GM21717 (cell line): Measurements from ENCODE around the gene ZSWIM6.

Experiments
- ATAC-seq: cut with Tn5 transposase; IDR thresholded peaks from one replicate; pipeline ENCODE4 v1.9.1; 2021; ENCODE audit warnings: mild to moderate bottlenecking, moderate library complexity; ENCODE audit not compliant: unreplicated experiment

The ZSWIM6 gene

DNA sequence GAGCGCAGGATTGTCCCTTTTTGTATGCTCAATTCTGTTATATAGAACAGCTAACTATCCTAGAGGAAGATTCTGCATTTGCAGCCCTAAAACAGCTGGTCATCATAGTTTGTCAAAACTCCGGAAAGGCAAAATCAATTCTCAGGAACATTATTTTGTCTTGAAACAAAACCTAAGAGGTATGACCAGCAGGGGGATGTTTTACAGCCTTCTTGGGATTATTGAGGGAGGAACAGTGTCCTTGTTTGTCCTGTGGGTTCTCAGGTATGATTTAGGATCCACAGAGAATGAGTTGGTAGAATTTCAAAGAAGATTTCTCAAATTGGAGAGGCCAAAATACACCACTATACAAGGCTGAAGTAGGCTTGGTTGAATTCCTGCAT is 136.4 kb downstream of the ZSWIM6 start:
- no peak for ATAC-seq

DNA sequence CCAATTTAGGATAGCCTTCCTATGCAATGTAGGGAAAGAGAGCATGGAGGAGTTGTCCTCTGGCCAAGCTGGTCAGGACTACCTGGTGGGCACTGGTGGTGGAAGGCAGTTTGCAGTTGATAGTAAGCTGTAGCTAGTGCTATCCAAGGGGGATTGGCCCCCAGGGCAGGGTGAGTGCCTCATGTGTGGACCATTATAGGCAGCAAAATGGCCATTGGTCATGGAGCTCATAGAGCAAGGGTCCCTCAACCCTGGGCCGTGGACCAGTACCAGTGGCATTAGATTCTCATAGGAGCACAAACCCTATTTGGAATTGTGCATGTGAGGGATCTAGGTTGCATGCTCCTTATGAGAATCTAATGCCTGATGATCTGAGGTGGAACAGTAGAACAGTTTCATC is 139.3 kb downstream of the ZSWIM6 start:
- no peak for ATAC-seq

DNA sequence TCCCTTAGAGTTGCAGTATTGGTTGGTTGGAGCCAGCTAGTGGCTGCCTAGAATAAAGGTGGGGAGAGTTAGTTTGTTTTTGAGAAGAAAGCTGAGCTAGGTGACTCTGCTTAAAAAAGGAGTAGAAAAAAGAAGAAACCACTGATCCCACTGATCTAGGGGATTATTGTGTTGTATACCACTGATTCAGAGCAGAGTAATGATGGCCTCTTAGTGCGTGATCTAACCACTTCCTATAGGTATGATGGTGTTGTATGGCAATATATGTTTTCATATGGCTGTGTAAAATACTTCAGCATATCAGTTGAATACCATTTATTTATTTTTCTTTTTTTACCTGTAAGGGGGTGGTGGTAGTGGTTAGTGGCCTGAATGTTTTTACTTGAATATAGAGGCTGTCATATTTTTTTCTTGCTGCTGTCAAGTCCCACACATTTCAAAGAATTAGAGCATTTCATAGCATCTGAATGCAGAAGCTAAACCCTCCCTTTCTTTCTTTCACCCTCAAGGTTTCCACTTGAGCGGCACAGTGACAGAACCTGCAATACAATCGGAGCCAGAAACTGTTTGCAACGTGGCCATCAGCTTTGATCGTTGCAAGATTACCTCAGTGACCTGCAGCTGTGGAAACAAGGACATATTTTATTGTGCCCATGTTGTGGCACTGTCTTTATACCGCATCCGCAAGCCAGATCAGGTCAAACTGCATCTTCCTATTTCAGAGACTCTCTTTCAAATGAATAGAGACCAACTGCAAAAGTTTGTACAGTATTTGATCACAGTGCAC is 140.3 kb downstream of the ZSWIM6 start:
- ATAC-seq, result no peak

DNA sequence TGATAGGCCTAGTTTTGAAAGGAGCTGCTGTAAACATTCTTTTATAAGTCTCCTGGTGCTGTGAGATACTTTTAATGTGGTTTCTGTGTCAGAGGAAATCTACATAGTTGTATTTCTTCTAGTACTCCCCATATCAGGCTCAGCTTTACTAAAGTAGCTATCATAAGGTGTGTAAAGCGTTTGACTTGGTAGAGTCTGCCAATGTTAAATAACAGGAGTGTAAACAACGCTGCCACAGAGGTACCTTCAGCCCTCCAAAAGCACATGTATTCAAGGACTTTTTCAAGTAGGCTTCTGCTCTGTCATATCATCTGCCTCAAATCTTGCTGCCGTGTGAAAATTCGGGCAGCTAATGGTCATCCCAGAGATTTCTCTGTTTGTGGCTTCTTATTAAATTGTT is 142.7 kb downstream of the ZSWIM6 start:
- ATAC-seq, result no peak

DNA sequence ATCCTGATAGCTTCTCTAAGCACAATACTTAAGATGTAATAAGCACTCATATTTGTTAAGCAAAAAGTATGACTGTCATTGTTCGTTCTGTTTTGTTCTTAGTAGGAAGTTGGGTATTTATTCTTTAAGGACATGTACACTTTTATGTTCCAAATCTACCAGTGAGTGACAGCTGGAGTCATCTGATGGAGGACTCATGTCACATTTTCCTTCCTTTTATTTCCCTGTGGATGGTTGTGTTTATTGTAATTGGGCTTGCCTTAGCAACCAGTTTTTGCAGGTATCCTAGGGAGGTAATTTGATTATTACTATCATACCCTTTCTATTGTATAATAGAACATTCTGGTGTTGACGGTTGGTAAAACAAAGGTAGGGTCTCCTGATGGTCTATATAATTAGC is 145.7 kb downstream of the ZSWIM6 start:
- no peak for ATAC-seq

DNA sequence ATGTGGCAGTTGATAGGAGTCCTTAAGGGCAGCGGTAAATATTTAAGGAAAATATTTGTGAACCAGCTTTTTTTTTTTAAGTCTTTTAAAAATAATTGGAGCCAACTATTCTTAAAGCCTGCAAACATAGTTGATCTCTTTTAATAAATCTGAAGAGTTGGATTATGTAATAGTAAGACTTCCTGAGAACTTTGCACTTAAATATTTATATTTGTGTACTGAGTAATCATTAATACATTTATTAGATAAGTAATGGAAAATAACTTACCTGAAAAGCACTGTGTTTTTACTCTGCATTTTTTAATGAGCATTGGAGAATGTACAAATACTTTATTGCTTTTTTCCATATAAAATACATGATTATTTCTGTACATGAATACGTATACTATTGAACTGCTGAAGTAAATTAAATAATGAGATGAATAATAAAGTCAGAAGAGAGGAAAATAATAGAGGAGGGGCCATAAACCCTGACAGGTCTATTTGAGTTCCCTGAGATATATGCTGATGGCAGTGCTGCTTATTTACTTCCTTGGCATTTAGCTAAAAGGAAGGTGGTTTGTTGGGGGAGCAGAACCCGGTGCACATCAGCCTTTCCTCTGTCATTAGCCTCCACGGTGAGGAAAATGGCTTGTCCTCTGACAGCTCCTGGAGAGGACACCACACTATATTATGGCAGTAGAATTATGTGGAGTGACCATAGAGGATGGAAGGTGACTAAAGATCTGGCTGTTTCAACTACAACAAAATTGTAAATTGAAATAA is 148.0 kb downstream of the ZSWIM6 start:
- ATAC-seq, result no peak

DNA sequence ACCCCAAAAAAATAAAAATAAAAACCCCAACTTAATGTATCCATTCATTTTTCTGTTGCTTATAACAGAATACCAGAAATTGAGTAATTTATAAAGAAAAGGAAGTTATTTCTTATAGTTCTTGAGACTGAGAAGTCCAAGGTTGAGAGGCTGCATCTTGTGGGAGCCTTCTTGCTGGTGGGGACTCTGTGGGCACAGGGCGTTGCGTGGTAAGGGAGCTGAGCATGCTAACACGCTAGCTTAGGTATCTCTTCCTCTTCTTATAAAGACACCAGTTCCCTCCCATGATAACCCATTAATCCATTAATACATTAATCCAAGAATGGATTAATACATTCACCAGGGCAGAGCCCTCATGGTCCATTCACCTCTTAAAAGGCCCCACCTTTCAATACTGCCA is 150.9 kb downstream of the ZSWIM6 start:
- no peak for ATAC-seq

DNA sequence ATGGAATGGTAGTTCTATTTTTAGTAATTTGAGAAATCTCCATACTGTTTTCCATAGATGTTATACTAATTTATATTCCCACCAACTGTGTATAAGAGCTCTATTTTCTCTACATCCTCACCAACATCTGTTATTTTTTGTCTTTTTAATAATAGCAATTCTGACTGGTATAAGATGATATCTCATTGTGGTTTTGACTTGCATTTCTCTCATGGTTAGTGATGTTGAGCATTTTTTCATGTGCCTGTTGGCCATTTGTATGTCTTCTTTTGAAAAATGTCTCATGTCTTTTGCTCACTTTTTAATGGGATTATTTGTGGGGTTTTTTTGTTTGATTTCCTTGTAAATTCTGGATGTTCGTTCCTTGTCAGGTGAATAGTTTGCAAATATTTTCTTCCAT is 154.4 kb downstream of the ZSWIM6 start:
- ATAC-seq, result no peak

DNA sequence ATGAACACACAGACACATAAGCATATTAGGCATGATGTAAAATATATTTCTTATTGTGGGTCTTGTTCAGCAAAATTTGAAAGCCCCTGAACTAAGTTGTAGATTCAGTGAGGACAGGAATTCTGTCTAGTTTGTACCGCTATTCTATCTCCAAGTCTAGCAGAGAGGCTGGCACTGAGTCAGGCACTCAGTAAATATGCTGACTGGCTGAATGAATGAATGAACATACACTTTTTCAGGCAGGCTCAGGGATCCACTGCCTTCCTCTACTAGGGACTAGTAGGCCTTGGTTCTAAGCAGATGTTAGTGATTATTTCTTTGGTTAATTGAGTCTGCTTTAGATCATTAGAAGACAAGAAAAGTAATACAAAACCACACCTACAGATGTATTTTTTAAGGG is 157.5 kb downstream of the ZSWIM6 start:
- ATAC-seq, result no peak

DNA sequence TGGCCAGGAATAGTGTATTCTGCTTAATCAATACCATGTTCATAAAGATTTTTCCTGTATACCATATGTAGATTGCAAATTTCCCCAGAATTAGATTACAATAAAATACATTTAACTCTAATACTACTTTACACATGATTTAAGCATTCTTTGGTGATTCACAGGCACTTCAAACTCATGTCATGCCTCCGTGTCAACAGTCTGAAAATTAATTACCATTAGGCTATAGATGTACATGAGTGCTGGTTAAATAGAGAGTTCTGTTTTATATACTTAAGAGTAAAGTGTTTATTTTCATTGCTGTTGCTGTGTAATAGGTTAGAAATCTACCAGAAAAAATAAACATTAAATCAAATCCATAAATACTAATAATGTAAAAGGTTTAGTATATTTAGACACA is 159.8 kb downstream of the ZSWIM6 start:
- no peak for ATAC-seq

DNA sequence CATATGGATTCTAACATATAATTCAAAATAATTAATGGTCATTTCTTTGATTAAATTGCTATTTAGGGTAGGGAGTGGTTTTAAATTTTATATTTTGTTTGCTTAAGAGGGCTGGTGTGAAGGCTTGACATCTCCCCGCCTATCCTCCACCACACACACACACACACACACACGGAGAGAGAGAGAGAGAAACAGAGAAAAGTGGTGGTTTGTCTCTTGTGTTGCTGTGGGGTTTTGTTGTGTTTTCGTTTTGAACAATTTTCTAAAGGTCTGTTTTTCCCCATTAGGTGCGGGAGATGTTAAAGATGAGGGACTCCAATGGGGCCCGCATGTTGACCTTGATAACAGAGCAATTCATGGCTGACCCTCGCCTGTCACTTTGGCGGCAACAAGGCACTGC is 161.9 kb downstream of the ZSWIM6 start:
- ATAC-seq, result no peak

DNA sequence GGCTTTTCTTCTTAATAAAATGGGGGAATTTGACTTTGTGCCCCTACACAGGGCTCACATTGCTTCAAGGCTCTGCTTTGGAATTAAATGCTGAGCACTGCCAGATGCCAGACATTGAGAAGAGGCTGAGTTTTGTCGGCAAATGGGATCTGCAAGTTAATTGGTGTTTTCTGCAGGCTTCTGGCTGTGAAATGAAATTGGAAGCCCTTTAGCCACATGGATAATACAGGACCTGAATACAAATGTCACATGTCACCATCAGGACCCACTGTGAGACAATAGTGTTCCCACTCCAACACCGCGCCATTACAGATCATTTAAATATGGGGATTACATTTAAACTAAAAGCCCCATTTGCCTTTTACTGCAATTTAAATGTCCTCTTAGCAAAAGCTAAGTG is 164.4 kb downstream of the ZSWIM6 start:
- ATAC-seq, result no peak

DNA sequence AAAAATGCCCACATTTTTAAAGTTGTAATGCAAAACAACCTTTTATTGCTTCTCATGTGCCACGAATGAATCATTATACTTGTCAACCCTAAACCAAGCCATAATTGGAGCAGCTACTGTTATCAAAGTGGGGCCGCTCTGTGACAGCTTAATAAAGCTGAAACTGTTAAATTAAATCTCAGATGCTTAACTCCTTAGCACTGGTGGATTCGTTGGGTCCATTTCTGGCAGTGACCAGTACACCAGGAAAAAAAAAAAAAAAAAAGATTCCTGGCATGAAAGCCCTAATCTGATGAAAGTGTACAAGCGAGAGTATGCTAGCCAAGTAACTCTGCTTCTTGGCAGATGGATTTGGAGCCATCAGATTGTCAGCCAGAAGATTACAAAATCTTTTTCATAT is 164.8 kb downstream of the ZSWIM6 start:
- ATAC-seq, result no peak

DNA sequence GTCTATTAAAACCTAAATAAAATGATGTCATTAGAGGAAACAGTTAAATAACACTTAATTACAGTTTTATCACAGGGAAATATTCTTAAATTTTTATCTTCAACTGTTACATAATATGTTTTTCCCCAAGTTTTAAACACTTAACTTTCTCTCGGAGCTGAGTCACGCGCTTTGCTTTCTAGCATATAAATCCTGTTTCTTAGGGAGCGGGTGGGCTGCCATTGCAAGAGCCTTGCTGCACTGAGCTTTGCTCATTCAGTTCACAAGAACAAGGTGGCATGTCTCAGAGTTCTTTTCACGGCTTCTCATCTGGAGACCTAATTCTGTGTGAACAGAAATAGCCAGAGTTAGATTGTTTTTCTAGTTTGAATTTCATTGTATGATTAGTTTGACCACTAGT is 166.1 kb downstream of the ZSWIM6 start:
- ATAC-seq, result no peak

DNA sequence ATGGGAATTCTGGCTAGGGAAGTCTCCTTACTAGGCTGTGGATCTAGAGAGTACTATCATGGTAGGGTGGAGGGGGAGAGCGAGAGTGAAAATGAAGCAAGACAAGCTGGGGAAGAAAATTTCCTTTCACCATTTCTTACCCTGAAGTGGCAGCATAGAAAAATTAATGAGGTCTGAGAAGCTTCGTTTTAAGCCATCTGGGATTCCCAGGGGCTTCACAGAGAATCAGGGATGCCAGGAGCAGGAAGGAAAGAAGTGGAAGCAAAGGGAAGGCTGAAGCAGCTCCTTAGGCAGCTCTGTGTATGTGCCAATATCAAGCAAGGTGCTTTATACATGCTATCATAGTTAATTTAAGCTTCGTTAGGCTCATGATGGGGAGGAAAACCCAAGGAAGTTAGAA is 169.9 kb downstream of the ZSWIM6 start:
- no peak for ATAC-seq

DNA sequence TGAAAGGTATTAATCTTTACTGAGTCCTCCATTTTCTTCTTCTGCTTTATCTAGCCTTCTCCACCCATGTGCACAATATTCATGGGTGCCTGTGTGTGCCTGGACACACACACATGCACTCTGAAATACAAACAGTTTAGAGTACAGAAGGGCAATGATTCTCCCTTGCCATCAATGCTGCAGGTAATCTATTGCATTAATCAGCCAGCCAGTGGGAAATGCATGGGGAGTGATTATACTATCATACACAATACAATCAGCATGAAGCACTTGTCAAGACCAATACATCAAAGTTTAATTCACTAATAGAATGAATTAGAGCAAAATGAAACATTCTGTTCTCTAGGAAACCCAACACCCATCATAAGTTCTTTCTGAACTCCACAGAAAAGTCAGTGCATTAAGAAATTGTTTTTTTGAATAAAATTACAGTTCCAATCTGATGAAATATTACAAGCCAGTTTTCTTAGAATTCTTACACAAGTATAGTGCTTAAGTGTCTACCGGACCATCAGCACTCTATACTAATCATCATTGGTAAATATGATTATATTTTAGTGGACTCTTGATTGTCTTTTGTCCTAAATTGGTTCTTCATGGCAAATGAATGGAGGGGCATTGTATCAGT is 172.2 kb downstream of the ZSWIM6 start:
- ATAC-seq, result no peak

DNA sequence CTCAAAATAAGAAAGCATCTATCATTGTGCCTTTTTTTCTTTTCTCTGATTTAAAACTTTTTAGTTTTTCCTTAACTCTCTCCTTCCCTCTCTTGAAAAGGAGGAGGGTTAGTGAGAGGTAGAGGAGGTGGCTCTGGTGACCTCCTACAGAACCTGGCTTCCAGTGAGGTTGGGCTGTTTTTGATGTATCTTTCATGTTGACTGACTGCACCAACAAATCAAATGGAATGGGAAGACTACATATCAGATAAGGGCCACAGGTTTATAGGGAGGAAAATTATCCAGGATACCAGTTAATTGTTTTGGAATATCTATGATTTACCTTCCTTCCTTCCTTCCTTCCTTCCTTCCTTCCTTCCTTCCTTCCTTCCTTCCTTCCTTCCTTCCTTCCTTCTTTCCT is 173.2 kb downstream of the ZSWIM6 start:
- ATAC-seq, result no peak

DNA sequence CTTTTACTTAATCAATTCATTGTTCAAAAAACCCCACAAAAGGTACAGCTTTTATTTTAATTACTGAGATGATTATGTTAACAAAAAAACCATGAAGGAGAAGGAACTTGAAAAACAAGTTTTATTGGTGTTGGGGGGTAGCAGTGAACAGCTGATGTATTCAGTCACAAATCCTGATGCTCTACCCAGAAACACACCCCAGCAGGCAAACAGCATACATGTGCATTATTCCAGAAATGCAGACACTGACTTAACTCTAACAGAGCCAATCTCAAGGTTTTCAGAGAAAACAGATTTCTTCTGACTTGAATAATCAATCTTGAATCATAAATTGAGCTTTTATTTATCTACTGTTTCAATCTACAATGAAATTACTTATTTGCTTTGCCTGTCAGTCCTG is 175.2 kb downstream of the ZSWIM6 start:
- ATAC-seq, result no peak

DNA sequence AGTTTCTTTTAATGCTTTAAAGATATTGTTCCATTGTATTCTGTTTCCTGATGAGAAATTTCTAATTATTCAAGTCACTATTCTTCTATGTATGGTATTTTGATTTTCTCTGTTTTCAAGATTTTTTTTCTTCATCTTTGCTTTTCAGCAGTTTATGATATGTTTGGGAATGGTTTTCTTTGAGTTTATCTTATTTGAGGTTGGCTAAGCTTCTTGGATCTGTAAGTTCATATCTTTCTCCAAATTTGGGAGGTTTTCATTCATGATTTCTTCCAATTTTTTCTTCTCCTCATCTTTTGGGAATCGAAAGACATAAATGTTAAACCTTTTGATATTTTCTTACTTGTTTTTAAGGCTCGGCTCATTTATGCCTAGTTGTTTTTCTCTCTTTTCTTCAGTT is 184.9 kb downstream of the ZSWIM6 start:
- no peak for ATAC-seq

DNA sequence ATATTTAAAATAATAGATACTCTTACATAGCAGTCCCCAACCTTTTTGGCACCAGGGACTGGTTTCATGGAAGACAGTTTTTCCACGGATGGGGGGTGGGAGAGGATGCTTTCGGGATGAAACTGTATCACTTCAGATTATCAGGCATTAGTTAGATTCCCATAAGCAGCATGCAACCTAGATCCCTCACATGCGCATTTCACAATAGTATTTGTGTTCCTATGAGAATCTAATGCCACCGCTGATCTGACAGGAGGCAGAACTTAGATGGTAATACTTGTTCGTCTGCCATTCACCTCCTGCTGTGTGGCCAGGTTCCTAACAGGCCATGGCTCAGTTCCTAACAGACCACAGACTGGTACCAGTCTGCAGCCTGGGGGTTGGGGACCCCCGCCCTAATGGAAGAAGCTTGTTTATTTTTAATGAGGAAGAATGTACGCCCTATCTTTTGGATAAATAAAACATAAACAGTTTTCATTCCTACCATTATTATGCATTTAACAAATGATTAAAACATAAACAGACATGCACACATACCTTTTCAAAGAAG is 187.7 kb downstream of the ZSWIM6 start:
- ATAC-seq, result no peak

DNA sequence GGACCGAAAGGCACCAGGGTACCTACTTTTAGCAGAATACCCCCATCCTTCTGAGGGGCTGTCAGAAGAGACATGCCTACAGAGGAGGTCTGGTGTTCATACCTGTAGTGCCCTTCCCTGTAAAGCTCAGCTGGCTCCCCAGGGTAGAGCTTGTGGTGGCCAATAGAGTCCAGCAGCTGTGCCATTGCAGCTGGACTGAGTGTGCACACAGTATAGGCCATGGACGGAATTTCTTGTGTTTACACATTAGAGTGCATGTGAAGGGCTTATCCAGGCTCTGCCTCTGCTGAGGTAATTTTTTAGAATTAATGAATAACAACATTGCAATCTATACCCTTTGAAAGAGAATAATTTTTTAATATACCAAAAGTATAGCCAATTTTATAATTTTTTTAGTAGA is 191.0 kb downstream of the ZSWIM6 start:
- no peak for ATAC-seq

DNA sequence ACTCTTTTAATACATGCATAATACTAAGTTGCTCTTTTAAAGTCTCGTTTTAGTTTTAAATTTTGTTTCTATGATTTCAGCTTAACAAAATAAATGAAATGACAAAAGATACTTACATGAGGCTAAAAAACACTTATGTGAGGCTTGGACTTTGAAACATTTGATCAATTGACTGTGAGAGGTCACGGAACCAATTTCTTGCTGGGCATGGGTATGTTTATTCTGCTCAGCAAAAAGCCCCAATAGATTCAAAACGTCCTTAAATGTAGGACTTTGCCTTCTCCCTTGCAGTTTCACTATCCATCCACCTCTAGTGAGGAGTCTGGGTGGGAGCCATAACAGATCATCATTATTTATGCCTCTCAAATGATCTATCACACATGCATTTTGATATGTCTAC is 191.9 kb downstream of the ZSWIM6 start:
- no peak for ATAC-seq
